Measurements from ENCODE around the gene TRIM29. TPM values are rescaled to one million over a fixed set of nuclear protein-coding genes. Genes with fewer than 3 reads are reported as not detected.
"Not testable (repeated sequence)": the region's sequence is repeated elsewhere in the genome, so short reads cannot be mapped to it uniquely, and the experiment has no call there.

TRIM29 gene
- total RNA-seq, 1 donor from 2014 or later = 729 TPM

GRCh38 chr11:120182372-120182771 lies 44.5 kb upstream of the TRIM29 start:
- H3K4me3 ChIP-seq = no peak overlapping the region
- TF ChIP-seq POLR2AphosphoS5 (IDR thresholded peaks at IDR 0.05; ENCODE audit: insufficient read depth in 1 of 2, low read depth in 1 of 2) (no peak), POLR2A (IDR thresholded peaks at IDR 0.05) (no peak)
- TF ChIP-seq, protein P1, sequence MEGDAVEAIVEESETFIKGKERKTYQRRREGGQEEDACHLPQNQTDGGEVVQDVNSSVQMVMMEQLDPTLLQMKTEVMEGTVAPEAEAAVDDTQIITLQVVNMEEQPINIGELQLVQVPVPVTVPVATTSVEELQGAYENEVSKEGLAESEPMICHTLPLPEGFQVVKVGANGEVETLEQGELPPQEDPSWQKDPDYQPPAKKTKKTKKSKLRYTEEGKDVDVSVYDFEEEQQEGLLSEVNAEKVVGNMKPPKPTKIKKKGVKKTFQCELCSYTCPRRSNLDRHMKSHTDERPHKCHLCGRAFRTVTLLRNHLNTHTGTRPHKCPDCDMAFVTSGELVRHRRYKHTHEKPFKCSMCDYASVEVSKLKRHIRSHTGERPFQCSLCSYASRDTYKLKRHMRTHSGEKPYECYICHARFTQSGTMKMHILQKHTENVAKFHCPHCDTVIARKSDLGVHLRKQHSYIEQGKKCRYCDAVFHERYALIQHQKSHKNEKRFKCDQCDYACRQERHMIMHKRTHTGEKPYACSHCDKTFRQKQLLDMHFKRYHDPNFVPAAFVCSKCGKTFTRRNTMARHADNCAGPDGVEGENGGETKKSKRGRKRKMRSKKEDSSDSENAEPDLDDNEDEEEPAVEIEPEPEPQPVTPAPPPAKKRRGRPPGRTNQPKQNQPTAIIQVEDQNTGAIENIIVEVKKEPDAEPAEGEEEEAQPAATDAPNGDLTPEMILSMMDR (IDR thresholded peaks at IDR 0.05) = no peak
- H3K27ac ChIP-seq = peak overlapping the region; percentile 84
- intact Hi-C loops (cut with DNase I) = no loop called here
- H3K4me1 ChIP-seq = peaks cover 91% of the 10 kb centered on the region
- H3K27me3 ChIP-seq = no peaks in the 10 kb centered on the region
- peak in 1 of 2 donors; percentile 77 for DNase-seq (ENCODE audit: extremely low spot score in 2 of 2)
- H3K9me3 ChIP-seq = no peaks in the 10 kb centered on the region
- H3K36me3 ChIP-seq = no peaks in the 10 kb centered on the region

GRCh38 chr11:120181376-120181975 lies 43.6 kb upstream of the TRIM29 start:
- DNase-seq (ENCODE audit: extremely low spot score in 2 of 2) = peak; percentile 61 to 83
- Histone ChIP-seq H3K36me3 (no peaks in the 10 kb centered on the region), H3K9me3 (no peaks in the 10 kb centered on the region), H3K4me1 (peaks cover 82% of the 10 kb centered on the region), H3K27me3 (no peaks in the 10 kb centered on the region), H3K4me3 (no peak overlapping the region), H3K27ac (peak overlapping the region; percentile 84)
- intact Hi-C loops (cut with DNase I) = no loop called here
- TF ChIP-seq POLR2AphosphoS5 (IDR thresholded peaks at IDR 0.05; ENCODE audit: insufficient read depth in 1 of 2, low read depth in 1 of 2) = no peak
- no peak for TF ChIP-seq POLR2A (IDR thresholded peaks at IDR 0.05)
- TF ChIP-seq, protein P1 (IDR thresholded peaks at IDR 0.05) = no peak

- peak; percentile 91 to 92 for DNase-seq (ENCODE audit: extremely low spot score in 2 of 2)
- H3K4me1 ChIP-seq = peaks cover 74% of the 10 kb centered on the region
- intact Hi-C loops (cut with DNase I) = no loop called here
- no peaks in the 10 kb centered on the region for H3K9me3 ChIP-seq
- TF ChIP-seq, protein P1 (IDR thresholded peaks at IDR 0.05) = no peak
- TF ChIP-seq POLR2AphosphoS5 (IDR thresholded peaks at IDR 0.05; ENCODE audit: insufficient read depth in 1 of 2, low read depth in 1 of 2) = peak in 1 of 2 donors; percentile 69
- no peaks in the 10 kb centered on the region for H3K27me3 ChIP-seq
- no peaks in the 10 kb centered on the region for H3K36me3 ChIP-seq
- H3K27ac ChIP-seq = peak overlapping the region; percentile 84
- H3K4me3 ChIP-seq = no peak overlapping the region
These were observed 42.8 kb upstream of the TRIM29 start for GRCh38 chr11:120180551-120181232.

GRCh38 chr11:120180063-120180462 lies 42.1 kb upstream of the TRIM29 start:
- peak overlapping the region; percentile 84 for H3K27ac ChIP-seq
- peak in 1 of 2 donors; percentile 72 for DNase-seq (ENCODE audit: extremely low spot score in 2 of 2)
- intact Hi-C loops (cut with DNase I); H3K9me3 ChIP-seq; H3K4me3 ChIP-seq; H3K36me3 ChIP-seq; H3K27me3 ChIP-seq: not testable (repeated sequence)
- peaks cover 68% of the 10 kb centered on the region for H3K4me1 ChIP-seq

- H3K4me1 ChIP-seq = peaks cover 59% of the 10 kb centered on the region
- peak; percentile 88 to 89 for DNase-seq (ENCODE audit: extremely low spot score in 2 of 2)
- no peak overlapping the region for H3K4me3 ChIP-seq
- TF ChIP-seq POLR2AphosphoS5 (IDR thresholded peaks at IDR 0.05; ENCODE audit: insufficient read depth in 1 of 2, low read depth in 1 of 2) (peak in 1 of 2 donors; percentile 48), POLR2A (IDR thresholded peaks at IDR 0.05) (no peak)
- TF ChIP-seq, protein P1 (IDR thresholded peaks at IDR 0.05) = no peak
- H3K36me3 ChIP-seq = no peaks in the 10 kb centered on the region
- H3K27me3 ChIP-seq = no peaks in the 10 kb centered on the region
- peak overlapping the region; percentile 84 for H3K27ac ChIP-seq
- intact Hi-C loops (cut with DNase I) = no loop called here
- no peaks in the 10 kb centered on the region for H3K9me3 ChIP-seq
These were observed 41.3 kb upstream of the TRIM29 start for GRCh38 chr11:120179057-120179672.
